ENCODE data around the gene PALMD. TPM values are rescaled to one million over a fixed set of nuclear protein-coding genes. Genes with fewer than 3 reads are reported as not detected.

The PALMD gene
- total RNA-seq, 1 donor from 2014 or later, result not detected

- ChIA-PET POLR2A (no interaction called here), CTCF (no interaction called here)
- H3K4me3 Mint-ChIP-seq, result no peak overlapping the region
- intact Hi-C loops (cut with micrococcal nuclease), result no loop called here
- no peaks in the 10 kb centered on the region for H3K9me3 Mint-ChIP-seq
- H3K27me3 Mint-ChIP-seq, result no peaks in the 10 kb centered on the region
- DNase-seq (no peak), ATAC-seq (ENCODE audit: low read depth) (no peak)
- no peak for TF ChIP-seq CTCF (IDR thresholded peaks at IDR 0.05)
- H3K4me1 Mint-ChIP-seq, result no peaks in the 10 kb centered on the region
- H3K36me3 Mint-ChIP-seq (ENCODE audit: low read depth), result no peaks in the 10 kb centered on the region
- H3K27ac Mint-ChIP-seq, result no peak overlapping the region
Measured at GRCh38 chr1:99681583-99681982, 35.7 kb downstream of the PALMD start.

- Mint-ChIP-seq H3K36me3 (ENCODE audit: low read depth) (no peaks in the 10 kb centered on the region), H3K9me3 (no peaks in the 10 kb centered on the region), H3K27ac (no peak overlapping the region), H3K27me3 (no peaks in the 10 kb centered on the region), H3K4me3 (no peak overlapping the region), H3K4me1 (no peaks in the 10 kb centered on the region)
- TF ChIP-seq CTCF (IDR thresholded peaks at IDR 0.05), result no peak
- intact Hi-C loops (cut with micrococcal nuclease), result no loop called here
- no peak for DNase-seq
- no peak for ATAC-seq (ENCODE audit: low read depth)
- POLR2A ChIA-PET, result no interaction called here
- CTCF ChIA-PET, result no interaction called here
Measured at GRCh38 chr1:99682291-99682751, 36.4 kb downstream of the PALMD start.

GRCh38 chr1:99685516-99686180 is 39.7 kb downstream of the PALMD start:
- no peaks in the 10 kb centered on the region for H3K9me3 Mint-ChIP-seq
- TF ChIP-seq CTCF (IDR thresholded peaks at IDR 0.05), result no peak
- H3K27me3 Mint-ChIP-seq, result peaks cover 3% of the 10 kb centered on the region
- ChIA-PET POLR2A (no interaction called here), CTCF (interaction anchor here (0.6 to 1.8 kb wide), 7 partner anchors 8 to 504 kb away, joined by 3 to 6 read pairs (median 3); no protein-coding TSS in a partner anchor)
- intact Hi-C loops (cut with micrococcal nuclease), result loop anchor here (1.0 to 5.0 kb wide), 2 partner anchors 505 to 893 kb away; no protein-coding TSS in a partner anchor
- no peak overlapping the region for H3K4me3 Mint-ChIP-seq
- no peaks in the 10 kb centered on the region for H3K36me3 Mint-ChIP-seq (ENCODE audit: low read depth)
- DNase-seq (no peak), ATAC-seq (ENCODE audit: low read depth) (peak; percentile 45)
- no peak overlapping the region for H3K27ac Mint-ChIP-seq
- no peaks in the 10 kb centered on the region for H3K4me1 Mint-ChIP-seq

GRCh38 chr1:99691175-99691574 is 45.3 kb downstream of the PALMD start:
- H3K9me3 Mint-ChIP-seq, result no peaks in the 10 kb centered on the region
- DNase-seq (no peak), ATAC-seq (ENCODE audit: low read depth) (no peak)
- peaks cover 7% of the 10 kb centered on the region for H3K27me3 Mint-ChIP-seq
- H3K4me3 Mint-ChIP-seq, result no peak overlapping the region
- intact Hi-C loops (cut with micrococcal nuclease), result no loop called here
- no peak overlapping the region for H3K27ac Mint-ChIP-seq
- H3K4me1 Mint-ChIP-seq, result no peaks in the 10 kb centered on the region
- POLR2A ChIA-PET, result no interaction called here
- CTCF ChIA-PET, result no interaction called here
- H3K36me3 Mint-ChIP-seq (ENCODE audit: low read depth), result no peaks in the 10 kb centered on the region
- TF ChIP-seq CTCF (IDR thresholded peaks at IDR 0.05), result no peak

- no peak overlapping the region for H3K27ac Mint-ChIP-seq
- H3K4me1 Mint-ChIP-seq, result no peaks in the 10 kb centered on the region
- ATAC-seq (ENCODE audit: low read depth), result no peak
- peaks cover 14% of the 10 kb centered on the region for H3K27me3 Mint-ChIP-seq
- H3K4me3 Mint-ChIP-seq, result no peak overlapping the region
- no peak for TF ChIP-seq CTCF (IDR thresholded peaks at IDR 0.05)
- no peaks in the 10 kb centered on the region for H3K36me3 Mint-ChIP-seq (ENCODE audit: low read depth)
- ChIA-PET POLR2A (no interaction called here), CTCF (no interaction called here)
- DNase-seq, result no peak
- no peaks in the 10 kb centered on the region for H3K9me3 Mint-ChIP-seq
- intact Hi-C loops (cut with micrococcal nuclease), result no loop called here
Measured at GRCh38 chr1:99696616-99697015, 50.7 kb downstream of the PALMD start.

All from activated B cell treated with CpG ODN at 0.5 μM for 24 hours (primary cell).